ENCODE data around the gene FUZ.

- TF ChIP-seq CTCF (conservative IDR thresholded peaks at IDR 0.05; ENCODE audit: low read depth, low read length) (no peak), EZH2 (IDR thresholded peaks at IDR 0.05; ENCODE audit: low read length, unreplicated experiment) (no peak), EZH2phosphoT487 (IDR thresholded peaks at IDR 0.05; ENCODE audit: borderline replicate concordance, low read length) (no peak)
Observed at GRCh38 chr19:49857061-49857837, 44.2 kb upstream of the FUZ start.

Measured in PC-3 (cell line).